HEK293 (cell line): Measurements from ENCODE around the gene ZFPM1.

Experiments used
- CTCF ChIP-seq: fragments of 450-650 bp; formaldehyde crosslinking; IDR thresholded peaks from 2 replicates; pipeline ENCODE4 v1.5.1; 2016; ENCODE audit warnings: missing biosample characterization, missing genetic modification characterization
- ZBTB20 ChIP-seq: fragments of 450-650 bp; formaldehyde crosslinking; IDR thresholded peaks from 2 replicates; pipeline ENCODE4 v1.5.1; 2016; ENCODE audit warnings: missing biosample characterization, missing genetic modification characterization
- ZBTB21 ChIP-seq: fragments of 450-650 bp; formaldehyde crosslinking; IDR thresholded peaks from 2 replicates; pipeline ENCODE4 v1.5.1; 2017; ENCODE audit warnings: missing biosample characterization, missing genetic modification characterization
- ZNF114 ChIP-seq: fragments of 450-650 bp; formaldehyde crosslinking; IDR thresholded peaks from 2 replicates; pipeline ENCODE4 v1.5.0; 2017; ENCODE audit warnings: missing biosample characterization, missing genetic modification characterization
- ZNF707 ChIP-seq: fragments of 450-650 bp; formaldehyde crosslinking; IDR thresholded peaks from 2 replicates; pipeline ENCODE4 v1.5.1; 2016; ENCODE audit warnings: missing biosample characterization, missing genetic modification characterization

DNA sequence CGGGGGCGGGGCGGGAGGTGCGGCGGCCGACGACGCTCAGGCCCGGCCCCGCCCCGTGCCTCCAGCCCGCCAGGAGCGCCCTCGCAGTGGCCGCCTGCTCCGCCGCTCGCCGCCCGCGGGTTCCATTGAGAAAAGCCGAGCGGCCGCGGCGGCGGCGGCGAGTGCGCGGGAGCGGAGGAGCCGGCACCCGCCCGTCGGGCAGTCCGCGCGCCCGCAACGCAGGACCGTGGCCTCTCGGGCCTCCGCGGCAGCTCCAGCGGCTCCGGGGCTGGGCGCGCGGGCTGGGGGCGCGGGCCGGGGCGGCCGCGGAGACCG lies at the start of gene ZFPM1:
- TF ChIP-seq CTCF (no peak), ZNF707 (tag by site-specific recombination) (no peak), ZBTB20 (no peak), ZNF114 (tag by site-specific recombination) (no peak), ZBTB21 (tag by site-specific recombination) (no peak)
